Measurements from ENCODE around the gene LCE1F. TPM values are rescaled to one million over a fixed set of nuclear protein-coding genes. Genes with fewer than 3 reads are reported as not detected.

Gene LCE1F, protein sequence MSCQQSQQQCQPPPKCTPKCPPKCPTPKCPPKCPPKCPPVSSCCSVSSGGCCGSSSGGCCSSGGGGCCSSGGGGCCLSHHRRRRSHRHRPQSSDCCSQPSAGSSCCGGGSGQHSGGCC
- not detected in 2 replicates for total RNA-seq

DNA sequence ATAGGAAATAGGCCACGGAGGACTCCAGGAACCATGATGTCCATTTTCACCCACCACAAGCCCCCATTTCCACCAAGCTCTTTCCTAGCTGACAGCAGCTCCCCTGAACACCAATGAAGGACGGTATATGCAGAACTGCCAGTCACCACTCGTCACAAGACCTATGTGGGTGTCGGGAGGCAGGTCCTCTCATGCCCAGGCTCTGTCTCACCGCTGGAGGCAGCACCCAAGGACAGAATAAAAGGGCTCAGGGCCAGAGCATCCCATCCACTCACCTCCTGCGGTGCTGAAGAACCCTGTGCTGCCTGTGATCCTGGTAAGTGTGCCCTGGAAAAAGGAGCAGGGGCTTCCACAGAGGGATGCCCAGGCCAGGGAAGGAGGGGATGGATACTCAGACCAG lies at the start of gene LCE1F:
Gene LCE1F (plus strand): TSS at position 266 of the 400 bp plus-strand sequence. CDS start 1,232 bp downstream, outside the sequence.
- intact Hi-C loops (cut with micrococcal nuclease) = no loop called here

- intact Hi-C loops (cut with micrococcal nuclease) = no loop called here
These were observed 49.7 kb upstream of the LCE1F start for GRCh38 chr1:152725261-152725660.

DNA sequence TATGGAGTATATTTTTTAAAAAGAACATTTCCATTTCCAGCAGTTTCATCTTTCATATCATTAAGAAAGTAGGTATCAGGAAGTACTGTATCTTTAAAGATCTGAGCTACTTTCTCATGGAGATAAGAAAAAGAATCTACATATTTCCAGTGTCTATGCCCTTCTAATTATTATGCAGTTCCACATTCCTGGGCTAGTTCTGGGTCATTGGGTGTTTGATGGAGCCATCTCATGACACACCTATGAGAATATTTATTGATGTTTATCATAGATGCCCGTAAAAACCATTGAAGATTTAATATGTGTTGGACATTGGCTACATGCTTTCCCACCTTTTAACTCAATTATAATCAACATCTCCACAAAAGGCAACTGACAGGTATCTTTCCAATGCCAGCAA lies 46.0 kb upstream of the LCE1F start:
- intact Hi-C loops (cut with micrococcal nuclease) = no loop called here

- intact Hi-C loops (cut with micrococcal nuclease) = no loop called here
These were observed 39.3 kb upstream of the LCE1F start for GRCh38 chr1:152735648-152736047.

DNA sequence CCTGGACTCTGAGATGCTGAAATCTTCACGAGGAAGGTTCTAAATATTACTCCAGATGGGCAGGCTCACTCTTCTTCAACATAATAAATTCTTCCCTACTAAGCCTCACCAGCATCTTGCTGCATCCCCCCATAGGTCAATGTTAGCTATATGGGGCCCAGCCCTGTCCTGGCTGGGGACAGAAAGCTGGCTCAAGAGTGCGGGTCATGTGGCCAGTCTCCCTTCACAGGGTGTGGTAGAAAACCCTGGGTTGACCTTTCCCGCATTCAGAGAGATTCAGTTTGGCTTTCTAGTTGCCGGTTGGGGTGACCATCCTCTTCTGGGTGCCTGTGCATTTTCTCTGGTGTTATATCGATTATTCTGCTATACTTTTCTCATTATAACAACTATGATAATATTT lies 36.9 kb upstream of the LCE1F start:
- intact Hi-C loops (cut with micrococcal nuclease) = no loop called here

DNA sequence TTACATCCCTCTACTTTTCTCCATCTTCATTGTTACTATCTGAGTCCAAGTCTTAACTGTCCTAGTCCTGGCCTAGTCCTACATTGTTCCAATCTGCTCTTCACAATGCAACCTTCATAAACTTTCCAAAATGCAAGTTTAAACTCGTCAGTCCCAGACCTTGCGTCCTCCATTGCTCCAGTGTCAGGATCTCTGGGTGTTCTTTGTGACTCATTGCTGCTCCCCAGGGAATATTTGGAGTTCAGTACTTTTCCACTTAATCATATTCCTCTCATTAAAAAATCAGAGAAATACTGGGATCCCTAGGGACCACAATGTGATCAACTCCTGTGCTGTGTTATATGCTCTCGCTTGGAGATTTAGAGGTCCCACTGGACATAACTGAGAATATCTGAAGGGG lies 35.1 kb upstream of the LCE1F start:
- intact Hi-C loops (cut with micrococcal nuclease) = no loop called here

- intact Hi-C loops (cut with micrococcal nuclease) = no loop called here
These were observed 33.3 kb upstream of the LCE1F start for GRCh38 chr1:152741656-152742055.

- intact Hi-C loops (cut with micrococcal nuclease) = no loop called here
These were observed 31.4 kb upstream of the LCE1F start for GRCh38 chr1:152743371-152744145.

DNA sequence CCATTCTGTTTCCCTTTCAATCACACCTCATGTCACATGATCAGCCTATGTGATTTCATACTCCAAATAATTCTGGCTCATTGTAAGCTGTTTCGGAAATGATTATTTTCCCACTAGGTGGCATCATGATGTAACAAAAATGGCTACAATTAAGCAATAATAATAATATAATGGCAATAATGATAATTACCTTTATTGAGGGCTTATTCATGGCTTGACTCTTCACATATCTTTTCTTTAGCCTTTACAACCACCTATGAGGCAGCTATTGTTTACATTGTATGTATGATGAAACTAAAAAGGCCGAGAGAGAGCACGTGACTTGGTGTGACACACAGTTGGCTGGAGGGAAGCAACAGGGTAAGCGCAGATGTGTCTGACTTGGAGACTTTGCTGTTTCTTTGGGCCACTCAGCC lies 29.6 kb upstream of the LCE1F start:
- intact Hi-C loops (cut with micrococcal nuclease) = no loop called here

DNA sequence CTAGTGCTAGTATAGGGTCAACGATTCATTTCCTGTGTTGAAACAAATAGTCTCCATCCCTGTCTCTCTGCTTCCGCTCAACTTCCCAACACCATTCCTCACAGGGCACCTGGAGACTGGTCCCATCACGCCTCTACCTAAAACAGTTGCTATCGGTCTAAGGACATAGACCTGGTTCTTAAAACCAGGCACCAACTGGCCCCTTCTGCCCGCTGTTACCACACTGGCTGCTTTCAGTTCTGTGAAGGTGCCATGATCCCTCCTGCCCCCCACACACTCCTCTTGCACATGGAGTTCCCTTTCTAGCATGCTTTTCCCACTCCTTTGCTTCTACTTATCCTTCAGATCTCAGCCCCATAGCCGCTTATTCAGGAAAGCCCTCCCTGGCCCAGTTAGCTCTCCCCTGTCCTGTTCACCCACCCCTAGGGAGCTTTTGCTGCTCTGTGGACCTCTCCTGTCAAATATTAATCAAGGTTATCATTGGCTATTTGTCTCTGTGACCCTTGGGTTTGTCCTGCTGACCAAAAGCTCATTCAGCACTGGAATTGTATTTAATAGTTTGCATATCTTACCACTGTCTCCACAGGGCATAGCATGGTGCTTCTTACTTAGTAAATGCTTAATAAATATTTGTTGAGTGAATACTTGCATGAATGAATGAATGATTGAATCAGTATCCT lies 29.0 kb upstream of the LCE1F start:
- intact Hi-C loops (cut with micrococcal nuclease) = no loop called here

DNA sequence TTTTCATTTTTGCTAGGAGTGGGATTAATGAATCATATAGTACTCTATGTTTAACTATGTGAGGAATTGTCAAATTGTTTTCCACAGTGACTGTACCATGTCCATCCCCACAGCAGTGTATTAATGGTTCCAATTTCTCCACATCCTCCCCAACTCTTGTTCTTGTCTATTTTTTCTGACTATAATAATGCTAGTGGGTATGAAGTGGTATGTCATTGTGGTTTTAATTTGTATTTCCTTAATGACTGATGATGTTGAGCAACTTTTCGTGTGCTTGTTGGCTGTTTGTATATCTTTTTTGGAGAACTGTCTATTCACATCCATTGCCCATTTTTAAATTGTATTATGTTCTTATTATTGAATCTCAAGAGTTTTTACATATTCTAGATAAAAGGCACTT lies 27.1 kb upstream of the LCE1F start:
- intact Hi-C loops (cut with micrococcal nuclease) = no loop called here

GRCh38 chr1:152752225-152752624 lies 22.7 kb upstream of the LCE1F start:
- intact Hi-C loops (cut with micrococcal nuclease) = no loop called here

DNA sequence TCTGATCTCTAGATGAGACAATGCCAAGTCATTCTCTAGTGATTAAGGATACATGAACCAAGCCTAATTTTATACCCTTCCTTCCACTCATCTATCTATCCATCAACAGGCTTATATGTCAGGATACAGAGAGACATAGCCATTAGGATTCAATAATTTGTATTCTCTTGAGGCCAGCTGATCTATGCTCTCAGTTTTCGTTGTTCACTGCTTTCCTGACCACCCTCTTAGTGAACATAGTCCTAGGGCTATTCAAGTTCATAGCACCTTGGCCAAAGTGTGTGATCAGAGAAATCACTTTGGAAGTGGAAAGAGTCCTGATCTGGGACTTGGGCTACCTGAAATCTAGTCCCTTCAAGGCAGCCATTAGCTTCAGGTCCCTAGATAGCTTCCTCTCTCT lies 21.4 kb upstream of the LCE1F start:
- intact Hi-C loops (cut with micrococcal nuclease) = no loop called here

GRCh38 chr1:152756872-152757271 lies 18.1 kb upstream of the LCE1F start:
- intact Hi-C loops (cut with micrococcal nuclease) = no loop called here

GRCh38 chr1:152757747-152758146 lies 17.2 kb upstream of the LCE1F start, which contains the start of gene KPRP:
TSS of gene KPRP (plus strand) at chr1:152758025. CDS start at chr1:152759589, 1,564 bp downstream.
- intact Hi-C loops (cut with micrococcal nuclease) = no loop called here

DNA sequence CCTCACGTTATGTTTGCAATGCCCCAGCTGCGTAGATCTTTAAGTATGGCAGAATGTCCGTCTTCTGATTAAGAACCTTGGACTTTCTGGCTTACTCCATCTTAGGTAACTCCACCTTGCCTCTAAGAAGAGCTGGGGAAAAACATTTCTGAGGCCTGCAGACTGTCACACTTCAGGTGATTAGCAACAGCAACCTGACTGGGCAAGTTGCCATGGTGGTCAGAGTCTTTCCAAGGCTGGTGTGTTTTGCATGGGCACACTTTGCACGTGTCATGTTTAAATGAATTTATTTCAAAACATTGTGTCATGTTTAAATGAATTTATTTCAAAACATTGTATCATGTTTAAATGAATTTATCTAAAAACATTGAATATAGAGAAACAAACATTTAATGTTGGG lies 16.3 kb upstream of the LCE1F start:
- intact Hi-C loops (cut with micrococcal nuclease) = no loop called here

- intact Hi-C loops (cut with micrococcal nuclease) = no loop called here
These were observed 15.3 kb upstream of the LCE1F start for GRCh38 chr1:152759453-152760173.

DNA sequence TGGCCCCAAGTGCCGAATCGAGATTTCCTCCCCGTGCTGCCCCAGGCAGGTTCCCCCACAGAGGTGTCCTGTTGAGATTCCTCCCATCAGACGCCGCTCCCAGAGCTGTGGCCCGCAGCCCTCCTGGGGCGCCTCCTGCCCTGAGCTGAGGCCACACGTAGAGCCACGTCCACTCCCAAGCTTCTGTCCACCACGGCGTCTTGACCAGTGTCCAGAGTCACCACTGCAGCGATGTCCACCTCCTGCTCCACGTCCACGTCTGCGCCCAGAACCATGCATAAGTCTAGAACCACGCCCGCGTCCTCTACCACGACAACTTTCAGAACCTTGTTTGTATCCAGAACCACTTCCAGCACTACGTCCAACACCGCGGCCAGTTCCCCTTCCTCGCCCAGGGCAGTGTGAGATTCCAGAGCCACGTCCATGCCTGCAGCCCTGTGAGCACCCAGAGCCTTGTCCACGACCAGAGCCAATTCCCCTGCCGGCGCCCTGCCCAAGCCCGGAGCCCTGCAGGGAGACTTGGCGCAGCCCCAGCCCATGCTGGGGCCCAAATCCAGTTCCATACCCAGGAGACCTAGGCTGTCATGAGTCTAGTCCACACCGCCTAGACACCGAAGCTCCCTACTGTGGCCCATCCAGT lies 14.3 kb upstream of the LCE1F start:
- intact Hi-C loops (cut with micrococcal nuclease) = no loop called here

DNA sequence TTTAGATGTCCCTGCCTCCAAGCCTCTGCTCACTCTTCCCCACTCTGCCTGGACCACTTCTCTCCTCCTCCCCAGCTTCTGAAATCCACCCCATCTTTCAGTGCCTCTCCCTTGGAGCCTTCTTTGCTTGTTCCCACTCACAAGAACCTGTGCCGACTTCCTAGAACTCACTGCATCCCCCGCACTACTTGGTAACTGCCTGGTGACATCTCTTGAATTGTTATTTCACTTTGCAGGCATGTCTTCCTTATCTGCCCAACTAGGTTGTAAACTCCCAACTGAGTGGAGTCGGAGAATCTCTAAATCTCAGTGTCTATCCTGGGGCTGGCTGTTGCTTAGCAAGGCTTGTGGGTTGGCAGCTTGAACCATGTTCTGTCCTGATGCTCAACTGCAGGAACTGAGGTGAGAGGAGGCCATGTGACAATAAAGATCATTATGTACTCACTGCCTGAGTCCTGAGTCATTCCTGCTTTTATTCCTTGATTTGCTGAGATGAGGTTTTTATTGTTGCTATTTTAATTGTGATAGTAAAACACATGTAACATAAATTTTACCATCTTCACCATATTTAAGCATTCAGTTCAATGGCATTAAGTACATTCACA lies 13.2 kb upstream of the LCE1F start:
- intact Hi-C loops (cut with micrococcal nuclease) = no loop called here

DNA sequence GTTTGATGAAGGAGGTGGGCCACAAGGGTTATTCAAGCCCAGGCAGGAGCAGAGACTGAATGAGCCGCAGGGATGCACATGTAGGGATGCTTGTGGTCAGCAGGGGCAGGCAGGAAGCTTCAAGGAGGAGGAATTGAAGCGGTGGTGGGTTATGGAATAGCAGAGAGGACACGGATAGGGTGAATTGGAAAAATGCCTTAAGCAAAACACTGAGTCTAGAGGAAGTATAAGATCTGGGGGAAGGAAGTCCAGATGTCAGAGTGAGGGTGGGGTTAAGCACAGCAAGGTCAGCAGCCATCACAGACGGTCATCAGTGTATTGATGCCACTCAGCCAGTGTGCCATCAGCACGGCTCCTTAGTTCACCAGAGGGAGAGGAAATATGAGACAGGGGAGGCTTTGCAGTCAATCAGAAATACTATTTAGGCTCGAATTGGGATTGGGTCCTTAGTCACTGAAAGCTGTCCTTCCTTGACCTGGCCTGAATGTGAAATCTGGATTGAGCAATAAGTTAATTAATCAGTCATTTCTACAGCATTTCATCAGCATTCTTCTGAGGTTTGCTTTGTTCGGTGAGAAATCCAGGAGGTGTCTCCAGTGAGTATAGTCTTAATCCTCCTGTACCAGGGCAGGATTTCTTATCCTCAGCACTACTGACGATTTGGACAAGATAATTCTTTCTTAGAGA lies 6.0 kb upstream of the LCE1F start:
- intact Hi-C loops (cut with micrococcal nuclease) = no loop called here

All from T-helper 2 cell treated with Interferon-gamma antibody and Interleukin-4, amounts not matched to agents 100 ng/mL and 5 ng/mL, for 36 hours (primary cell).